Lung microvascular endothelial cell (primary cell): ENCODE measurements around the gene AVL9. TPM values are rescaled to one million over a fixed set of nuclear protein-coding genes. Genes with fewer than 3 reads are reported as not detected.

ENCODE experiments used
- DNase-seq, 2 donors: peaks; one replicate each; pipeline versions ENCODE4 v3.0.0 to v3.0.0-alpha.2; 2010; ENCODE audit warnings: low read depth in 2 of 2
- total RNA-seq: library from RNA; depleted of rRNA; stranded (reverse); fragments of >200 nt; gene quantifications from 2 replicates; pipeline ENCODE4 v1.2.1, GENCODE V29; 2014

AVL9 gene
- total RNA-seq, 1 donor from 2014 or later: 47.6 TPM

- DNase-seq: no peak
These were observed 38.2 kb downstream of the AVL9 start for GRCh38 chr7:32533276-32534029.

GRCh38 chr7:32535162-32535702 lies 39.9 kb downstream of the AVL9 start:
- DNase-seq: no peak

GRCh38 chr7:32536016-32536415 lies 40.7 kb downstream of the AVL9 start:
- no peak for DNase-seq

- DNase-seq: peak; percentile 84
These were observed 41.3 kb downstream of the AVL9 start for GRCh38 chr7:32536585-32536984.

GRCh38 chr7:32537760-32538159 lies 42.5 kb downstream of the AVL9 start:
- no peak for DNase-seq

GRCh38 chr7:32539366-32539765 lies 44.1 kb downstream of the AVL9 start:
- DNase-seq: no peak

GRCh38 chr7:32539919-32540531 lies 44.7 kb downstream of the AVL9 start:
- no peak for DNase-seq

GRCh38 chr7:32542595-32542994 lies 47.3 kb downstream of the AVL9 start:
- no peak for DNase-seq

GRCh38 chr7:32559480-32559879 lies 64.2 kb downstream of the AVL9 start:
- no peak for DNase-seq

GRCh38 chr7:32560075-32560474 lies 64.8 kb downstream of the AVL9 start:
- no peak for DNase-seq

GRCh38 chr7:32561613-32562012 lies 66.3 kb downstream of the AVL9 start:
- no peak for DNase-seq

GRCh38 chr7:32564542-32564941 lies 69.3 kb downstream of the AVL9 start:
- DNase-seq: peak in 1 of 2 donors; percentile 51

GRCh38 chr7:32569388-32570289 lies 74.3 kb downstream of the AVL9 start:
- no peak for DNase-seq

- DNase-seq: no peak
These were observed 77.9 kb downstream of the AVL9 start for GRCh38 chr7:32573110-32573687.

- DNase-seq: peak in 1 of 2 donors; percentile 20
These were observed 79.3 kb downstream of the AVL9 start for GRCh38 chr7:32574626-32575025.

GRCh38 chr7:32577421-32577820 lies 82.1 kb downstream of the AVL9 start:
- no peak for DNase-seq

GRCh38 chr7:32579776-32580175 lies 84.5 kb downstream of the AVL9 start:
- no peak for DNase-seq

GRCh38 chr7:32580646-32581045 lies 85.4 kb downstream of the AVL9 start:
- DNase-seq: peak in 1 of 2 donors; percentile 66

- no peak for DNase-seq
These were observed 86.7 kb downstream of the AVL9 start for GRCh38 chr7:32582036-32582435.

GRCh38 chr7:32583791-32584190 lies 88.5 kb downstream of the AVL9 start:
- DNase-seq: no peak
